Measurements from ENCODE around the gene CIB2. TPM values are rescaled to one million over a fixed set of nuclear protein-coding genes. Genes with fewer than 3 reads are reported as not detected.

Gene CIB2
- total RNA-seq, 2 donors from 2014 or later = 6.8 to 14.6 TPM

DNA sequence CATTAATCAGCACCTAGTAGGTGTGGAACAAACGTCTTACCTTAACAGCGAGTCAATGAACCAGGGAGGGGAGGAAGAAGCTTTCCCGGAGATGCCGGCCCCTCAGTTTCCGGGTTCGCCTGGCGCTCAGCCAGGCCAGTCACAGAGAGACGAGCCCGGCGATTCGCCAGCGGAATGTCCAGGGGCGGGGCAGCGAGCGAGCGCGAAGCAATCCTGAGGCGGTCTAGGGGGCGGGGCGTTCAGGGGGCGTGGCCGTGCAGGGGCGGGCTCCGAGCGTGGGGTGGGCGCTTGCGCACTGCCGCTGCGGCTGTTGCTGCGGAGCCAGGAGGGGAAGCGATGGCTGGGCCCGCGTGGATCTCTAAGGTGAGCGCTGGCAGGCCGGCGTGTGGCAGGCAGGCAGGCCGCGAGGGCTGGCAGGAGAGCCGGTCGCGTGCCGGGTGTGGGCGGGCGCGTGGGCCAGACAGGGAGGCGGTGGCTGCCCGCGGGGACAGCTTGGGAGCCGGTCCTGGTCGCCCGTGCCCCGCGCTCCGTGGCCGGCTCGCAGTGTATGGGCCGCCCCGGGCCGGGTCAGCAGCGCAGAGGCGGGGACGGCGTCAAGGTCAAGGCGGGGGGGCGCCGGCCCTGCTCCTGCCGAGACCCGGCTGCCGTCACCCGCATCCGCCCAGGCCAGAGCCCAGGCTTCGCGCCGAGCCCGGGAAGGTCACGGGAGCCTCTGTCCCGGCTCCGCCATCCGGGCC is 18.0 kb upstream of the CIB2 start, which contains the start of gene IDH3A:
Gene IDH3A (plus strand): TSS at position 295 of the 737 bp plus-strand sequence. CDS start 42 bp downstream, at position 337.
- Histone ChIP-seq H3K9ac (ENCODE audit: low read depth in 2 of 2, low read length in 2 of 2) (peak within 1 kb of the TSS; percentile 92 to 98), H3K9me3 (no peaks in the 10 kb centered on the region), H3K27me3 (no peaks in the 10 kb centered on the region), H3K4me3 (peak within 1 kb of the TSS; percentile 94), H3K27ac (peak within 1 kb of the TSS; percentile 83), H3K4me1 (peaks cover 6% of the 10 kb centered on the region), H3K36me3 (no peaks in the 10 kb centered on the region)
- peak; percentile 100 for DNase-seq
- intact Hi-C loops (cut with DNase I) = no loop called here
- TF ChIP-seq, protein P1, sequence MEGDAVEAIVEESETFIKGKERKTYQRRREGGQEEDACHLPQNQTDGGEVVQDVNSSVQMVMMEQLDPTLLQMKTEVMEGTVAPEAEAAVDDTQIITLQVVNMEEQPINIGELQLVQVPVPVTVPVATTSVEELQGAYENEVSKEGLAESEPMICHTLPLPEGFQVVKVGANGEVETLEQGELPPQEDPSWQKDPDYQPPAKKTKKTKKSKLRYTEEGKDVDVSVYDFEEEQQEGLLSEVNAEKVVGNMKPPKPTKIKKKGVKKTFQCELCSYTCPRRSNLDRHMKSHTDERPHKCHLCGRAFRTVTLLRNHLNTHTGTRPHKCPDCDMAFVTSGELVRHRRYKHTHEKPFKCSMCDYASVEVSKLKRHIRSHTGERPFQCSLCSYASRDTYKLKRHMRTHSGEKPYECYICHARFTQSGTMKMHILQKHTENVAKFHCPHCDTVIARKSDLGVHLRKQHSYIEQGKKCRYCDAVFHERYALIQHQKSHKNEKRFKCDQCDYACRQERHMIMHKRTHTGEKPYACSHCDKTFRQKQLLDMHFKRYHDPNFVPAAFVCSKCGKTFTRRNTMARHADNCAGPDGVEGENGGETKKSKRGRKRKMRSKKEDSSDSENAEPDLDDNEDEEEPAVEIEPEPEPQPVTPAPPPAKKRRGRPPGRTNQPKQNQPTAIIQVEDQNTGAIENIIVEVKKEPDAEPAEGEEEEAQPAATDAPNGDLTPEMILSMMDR (IDR thresholded peaks at IDR 0.05) = no peak

DNA sequence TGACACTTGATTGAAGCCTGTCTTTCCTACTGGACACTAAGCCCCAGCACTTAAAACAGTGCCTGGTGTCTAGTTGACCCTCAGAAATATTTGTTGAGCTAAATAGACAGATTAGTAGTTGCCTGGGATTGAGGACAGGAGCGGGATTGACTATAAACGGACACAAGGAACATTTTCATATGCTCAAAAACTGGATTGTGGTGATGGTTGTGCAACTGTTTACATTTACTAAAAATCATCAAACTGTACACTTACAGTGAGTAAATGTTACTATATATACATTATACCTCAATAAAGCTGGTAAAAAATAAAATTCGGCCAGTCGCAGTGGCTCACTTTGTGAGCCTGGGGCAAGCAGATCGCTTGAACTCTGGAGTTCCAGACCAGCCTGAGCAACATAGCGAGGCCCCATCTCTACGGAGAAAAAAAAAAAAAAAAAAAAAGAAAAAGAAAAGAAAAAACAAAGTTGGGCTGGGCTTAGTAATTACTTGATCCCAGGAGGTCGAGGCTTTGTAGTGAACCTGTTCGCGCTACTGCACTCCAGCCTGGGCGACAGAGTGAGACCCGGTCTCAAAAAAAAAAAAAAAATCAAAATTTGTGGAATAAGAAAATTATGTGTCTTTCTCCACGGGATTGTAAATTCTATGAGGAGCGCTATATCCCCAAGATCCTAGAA is 17.3 kb upstream of the CIB2 start:
- Histone ChIP-seq H3K9ac (ENCODE audit: low read depth in 2 of 2, low read length in 2 of 2) (peak overlapping the region in 1 of 2 donors; percentile 68), H3K4me3 (peak overlapping the region; percentile 94), H3K27me3 (no peaks in the 10 kb centered on the region), H3K4me1 (peaks cover 6% of the 10 kb centered on the region), H3K36me3 (no peaks in the 10 kb centered on the region), H3K27ac (peak overlapping the region; percentile 34), H3K9me3 (no peaks in the 10 kb centered on the region)
- intact Hi-C loops (cut with DNase I) = no loop called here
- DNase-seq = no peak
- TF ChIP-seq, protein P1 (IDR thresholded peaks at IDR 0.05) = no peak

DNA sequence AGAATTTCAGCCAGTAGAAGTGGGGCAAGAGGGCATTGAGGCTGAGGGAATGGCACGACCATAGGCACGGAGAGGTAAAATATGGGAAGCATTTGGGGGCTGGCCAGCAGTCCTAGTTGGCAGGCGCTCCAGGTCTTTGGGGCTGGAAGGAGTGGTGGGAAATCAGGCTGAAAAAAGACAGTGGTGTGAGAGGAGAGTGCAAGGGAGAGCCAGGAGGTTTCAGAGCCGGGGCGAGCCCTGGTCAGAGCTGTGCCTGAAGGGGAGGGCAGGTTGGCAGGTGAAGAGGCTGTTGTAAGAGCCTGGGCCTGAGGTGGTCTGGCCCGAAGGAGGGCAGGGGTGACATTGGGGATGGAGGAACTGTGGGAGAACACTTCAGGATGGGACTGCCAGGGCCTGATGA is 16.3 kb upstream of the CIB2 start:
- TF ChIP-seq, protein P1 (IDR thresholded peaks at IDR 0.05) = no peak
- no peak overlapping the region for H3K9ac ChIP-seq (ENCODE audit: low read depth in 2 of 2, low read length in 2 of 2)
- H3K27ac ChIP-seq = no peak overlapping the region
- H3K9me3 ChIP-seq = no peaks in the 10 kb centered on the region
- intact Hi-C loops (cut with DNase I) = no loop called here
- H3K27me3 ChIP-seq = no peaks in the 10 kb centered on the region
- peaks cover 6% of the 10 kb centered on the region for H3K4me1 ChIP-seq
- DNase-seq = no peak
- H3K36me3 ChIP-seq = no peaks in the 10 kb centered on the region
- H3K4me3 ChIP-seq = no peak overlapping the region

DNA sequence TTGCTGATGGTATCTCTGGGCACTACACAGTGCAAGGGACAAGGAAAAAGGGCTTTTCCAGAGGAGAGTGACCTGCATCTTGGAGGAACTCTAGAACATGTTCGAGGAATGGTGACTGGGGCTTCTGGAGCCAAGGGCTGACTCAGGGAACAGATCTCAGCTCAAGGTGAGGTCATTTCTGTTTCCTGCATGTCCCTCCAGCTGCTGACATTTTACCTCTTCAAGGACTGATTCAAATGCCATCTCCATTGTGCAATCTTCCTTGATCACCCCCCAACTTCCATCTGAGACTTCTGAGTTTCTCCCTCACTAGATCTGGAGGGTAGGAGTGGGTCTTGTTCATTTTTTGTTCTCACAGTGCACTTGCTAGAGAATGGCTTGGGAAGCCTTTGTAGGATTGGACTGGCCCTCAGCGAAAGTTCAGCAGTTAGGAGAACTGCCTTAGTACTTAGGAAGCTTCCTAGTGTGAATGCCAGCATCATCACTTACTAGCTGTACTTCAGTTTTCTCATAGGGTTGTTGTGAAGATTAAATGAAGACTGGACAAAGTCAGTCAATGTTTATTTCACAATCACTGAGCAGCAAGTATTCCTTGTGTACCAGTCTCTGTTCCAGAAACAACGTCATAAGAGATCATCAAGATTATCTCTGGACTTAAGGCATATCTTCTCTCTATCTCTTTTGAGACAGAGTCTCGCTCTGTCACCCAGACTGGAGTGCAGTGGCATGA is 15.3 kb upstream of the CIB2 start:
- TF ChIP-seq, protein P1 (IDR thresholded peaks at IDR 0.05) = no peak
- DNase-seq = no peak
- Histone ChIP-seq H3K27ac (no peak overlapping the region), H3K9ac (ENCODE audit: low read depth in 2 of 2, low read length in 2 of 2) (no peak overlapping the region), H3K4me3 (no peak overlapping the region), H3K4me1 (peaks cover 6% of the 10 kb centered on the region), H3K9me3 (no peaks in the 10 kb centered on the region), H3K36me3 (no peaks in the 10 kb centered on the region), H3K27me3 (no peaks in the 10 kb centered on the region)
- intact Hi-C loops (cut with DNase I) = no loop called here

DNA sequence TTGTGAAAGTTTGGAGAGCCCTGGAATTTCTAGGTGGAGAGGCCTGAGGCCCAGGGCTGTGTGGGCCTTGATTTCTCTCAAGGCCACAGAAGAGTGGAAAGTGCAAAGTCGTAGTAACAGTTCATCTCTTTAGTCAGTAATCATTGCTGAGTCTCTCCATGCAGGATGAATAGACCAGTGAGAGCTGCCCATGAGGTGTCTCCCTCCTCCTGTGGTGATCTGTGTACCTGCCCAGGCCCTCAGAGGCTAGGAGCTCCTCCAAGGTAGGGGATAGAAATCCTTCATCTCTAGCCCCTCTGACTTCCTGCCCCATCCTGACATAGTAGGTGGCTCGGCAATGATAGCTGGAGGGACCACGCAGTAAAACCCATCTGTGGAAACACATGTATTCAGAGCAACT is 11.1 kb upstream of the CIB2 start:
- Histone ChIP-seq H3K9ac (ENCODE audit: low read depth in 2 of 2, low read length in 2 of 2) (no peak overlapping the region), H3K4me1 (no peaks in the 10 kb centered on the region)
- DNase-seq = no peak

More for the DNA sequence above, 11.1 kb upstream of the CIB2 start:
- TF ChIP-seq, protein P1 (IDR thresholded peaks at IDR 0.05) = no peak
- Histone ChIP-seq H3K9me3 (no peaks in the 10 kb centered on the region), H3K27me3 (no peaks in the 10 kb centered on the region), H3K4me3 (no peak overlapping the region), H3K27ac (no peak overlapping the region), H3K36me3 (no peaks in the 10 kb centered on the region)
- intact Hi-C loops (cut with DNase I) = no loop called here

Measured in colonic mucosa (tissue), 4 donors.